HL-60/S4 treated with phorbol 12-myristate 13-acetate at 8.2 ng/mL for 4 days and 3 days (cell line): ENCODE data around the gene ZC3H18.

Experiments used
- in situ Hi-C: fragments of 300-500 bp; cut with MboI; formaldehyde crosslinking; loops from 2 replicates; pipeline ENCODE4 v1.15.0; 2022; ENCODE audit warnings: low sequenced_read_pairs

The ZC3H18 gene

GRCh38 chr16:88636488-88637265 is 66.5 kb downstream of the ZC3H18 start:
- in situ Hi-C loops, result no loop called here

DNA sequence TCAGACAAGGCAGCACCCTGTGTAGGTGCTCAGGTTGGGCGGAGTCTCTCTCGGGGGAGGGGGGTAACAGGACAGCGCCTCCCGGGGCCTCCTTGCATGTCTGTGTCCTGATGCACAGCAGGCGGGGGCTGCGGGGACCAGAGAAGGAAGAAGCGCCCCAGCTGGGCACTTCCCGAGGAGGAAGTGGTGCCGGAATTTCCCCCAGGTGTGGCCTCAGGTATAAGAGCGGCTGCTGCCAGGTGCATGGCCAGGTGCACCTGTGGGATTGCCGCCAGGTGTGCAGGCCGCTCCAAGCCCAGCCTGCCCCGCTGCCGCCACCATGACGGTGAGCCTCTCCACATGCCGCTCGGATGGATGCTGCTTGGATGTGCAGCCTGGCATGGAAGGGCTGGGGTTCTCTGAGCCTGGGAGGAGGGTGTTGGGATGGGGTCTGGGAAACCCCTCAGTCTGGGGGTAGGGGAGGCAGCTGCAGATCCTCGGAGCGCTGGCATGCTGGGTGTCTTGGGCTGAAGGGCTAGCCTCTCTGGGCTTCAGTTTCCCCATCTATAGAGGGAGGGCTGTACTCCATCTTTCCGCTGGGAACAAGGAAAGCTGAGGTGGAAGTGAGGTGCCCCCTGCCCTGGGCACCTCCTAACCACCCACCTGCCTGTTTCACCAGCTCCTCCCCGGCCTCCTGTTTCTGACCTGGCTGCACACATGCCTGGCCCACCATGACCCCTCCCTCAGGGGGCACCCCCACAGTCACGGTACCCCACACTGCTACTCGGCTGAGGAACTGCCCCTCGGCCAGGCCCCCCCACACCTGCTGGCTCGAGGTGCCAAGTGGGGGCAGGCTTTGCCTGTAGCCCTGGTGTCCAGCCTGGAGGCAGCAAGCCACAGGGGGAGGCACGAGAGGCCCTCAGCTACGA is 68.4 kb downstream of the ZC3H18 start, which contains the start of gene IL17C:
Gene IL17C (plus strand): TSS at position 250 of the 908 bp plus-strand sequence. CDS start 70 bp downstream, at position 320.
- in situ Hi-C loops, result no loop called here

- in situ Hi-C loops, result no loop called here
Measured at GRCh38 chr16:88639231-88640038, 69.2 kb downstream of the ZC3H18 start.

GRCh38 chr16:88640039-88640495 is 69.9 kb downstream of the ZC3H18 start:
- in situ Hi-C loops, result no loop called here

GRCh38 chr16:88640498-88641247 is 70.5 kb downstream of the ZC3H18 start:
- in situ Hi-C loops, result no loop called here

GRCh38 chr16:88642881-88643643 is 72.9 kb downstream of the ZC3H18 start:
- in situ Hi-C loops, result no loop called here

DNA sequence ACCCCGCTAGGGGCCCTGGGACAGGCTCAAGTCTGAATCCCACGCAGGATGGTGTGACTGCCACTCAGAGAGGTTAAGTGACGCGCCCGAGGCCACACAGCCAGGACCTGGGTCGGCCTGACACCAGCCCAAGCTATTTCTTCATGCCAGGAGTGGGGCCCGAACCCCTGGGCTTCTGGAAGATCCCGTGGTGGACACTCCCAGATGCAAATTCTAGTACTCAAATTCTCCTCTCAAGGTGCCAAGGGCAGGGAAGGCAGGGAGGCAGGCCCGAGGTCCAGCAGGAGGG is 73.4 kb downstream of the ZC3H18 start:
- in situ Hi-C loops, result no loop called here

- in situ Hi-C loops, result no loop called here
Measured at GRCh38 chr16:88645455-88645854, 75.3 kb downstream of the ZC3H18 start.

GRCh38 chr16:88645941-88646340 is 75.7 kb downstream of the ZC3H18 start:
- in situ Hi-C loops, result no loop called here

DNA sequence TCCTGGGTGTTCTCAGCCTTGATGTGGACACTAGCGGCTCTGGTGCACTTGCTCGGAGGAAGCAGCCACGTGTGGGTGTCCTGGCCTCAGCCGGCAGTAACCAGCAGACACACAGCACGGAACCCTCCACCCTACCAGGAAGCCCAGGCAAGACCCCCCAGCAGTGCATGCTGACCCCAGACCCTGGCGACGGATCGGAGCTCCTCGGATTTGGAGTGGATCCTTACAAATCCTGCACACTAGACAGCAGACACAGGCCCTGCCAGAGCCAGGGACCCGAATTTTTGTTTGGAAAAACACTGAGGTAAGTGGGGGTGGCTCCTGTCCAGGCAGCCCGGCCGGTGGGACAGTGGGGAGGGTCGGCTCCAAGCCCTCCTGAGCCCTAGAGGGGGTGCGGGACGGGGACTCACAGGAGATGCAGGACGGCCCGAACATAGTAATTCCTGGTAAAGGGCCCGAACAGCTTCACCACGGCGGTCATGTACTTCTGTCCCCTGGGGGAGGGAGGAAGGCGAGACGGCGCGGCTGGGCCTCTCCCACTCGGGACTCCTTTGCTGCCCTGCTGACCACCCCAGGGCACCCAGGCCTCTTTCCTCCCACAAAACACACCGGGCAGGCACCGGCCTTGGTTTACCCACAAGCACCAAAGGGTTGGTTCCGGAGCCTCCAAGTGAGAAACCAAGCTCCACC is 76.3 kb downstream of the ZC3H18 start:
- in situ Hi-C loops, result no loop called here

DNA sequence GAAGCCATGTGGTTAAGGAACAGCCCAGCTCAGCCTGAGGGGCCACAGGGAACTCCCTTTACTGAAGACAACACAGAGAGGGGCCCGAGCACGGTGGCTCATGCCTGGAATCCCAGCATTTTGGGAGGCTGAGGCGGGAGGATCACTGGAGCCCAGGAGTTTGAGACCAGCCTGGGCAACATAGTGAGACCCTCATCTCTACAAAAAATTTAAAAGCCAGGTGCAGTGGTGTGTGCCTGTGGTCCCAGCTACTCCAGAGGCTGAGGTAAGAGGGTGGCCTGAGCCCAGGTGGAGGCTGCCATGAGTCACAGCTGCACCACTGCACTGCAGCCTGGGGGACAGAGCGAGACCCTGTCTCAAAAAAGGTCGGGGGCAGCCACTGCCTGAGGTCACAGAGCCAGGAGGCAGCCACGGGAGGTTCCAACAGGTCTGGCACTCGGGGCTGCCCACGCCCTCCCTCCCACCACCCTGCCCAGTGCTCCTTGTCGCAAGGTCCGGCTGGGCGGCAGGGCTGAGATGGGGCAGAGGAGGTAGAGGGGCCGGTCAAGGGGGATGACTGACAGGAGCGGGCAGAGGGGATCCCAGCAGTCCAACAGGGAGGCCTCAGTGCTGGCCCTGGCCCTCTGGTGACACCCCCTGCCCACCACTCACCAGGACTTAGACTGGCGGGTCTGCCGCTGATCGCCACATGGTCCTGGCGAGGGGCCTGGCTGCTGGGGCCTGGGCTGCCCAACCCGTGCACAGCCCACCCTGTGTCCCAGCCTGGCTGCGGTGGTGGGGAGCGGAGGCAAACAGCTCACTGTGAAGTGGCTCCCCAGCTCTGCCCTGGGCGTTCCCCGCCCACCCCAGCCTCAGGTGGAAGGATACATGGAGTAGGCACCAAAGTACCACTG is 77.2 kb downstream of the ZC3H18 start:
- in situ Hi-C loops, result no loop called here

DNA sequence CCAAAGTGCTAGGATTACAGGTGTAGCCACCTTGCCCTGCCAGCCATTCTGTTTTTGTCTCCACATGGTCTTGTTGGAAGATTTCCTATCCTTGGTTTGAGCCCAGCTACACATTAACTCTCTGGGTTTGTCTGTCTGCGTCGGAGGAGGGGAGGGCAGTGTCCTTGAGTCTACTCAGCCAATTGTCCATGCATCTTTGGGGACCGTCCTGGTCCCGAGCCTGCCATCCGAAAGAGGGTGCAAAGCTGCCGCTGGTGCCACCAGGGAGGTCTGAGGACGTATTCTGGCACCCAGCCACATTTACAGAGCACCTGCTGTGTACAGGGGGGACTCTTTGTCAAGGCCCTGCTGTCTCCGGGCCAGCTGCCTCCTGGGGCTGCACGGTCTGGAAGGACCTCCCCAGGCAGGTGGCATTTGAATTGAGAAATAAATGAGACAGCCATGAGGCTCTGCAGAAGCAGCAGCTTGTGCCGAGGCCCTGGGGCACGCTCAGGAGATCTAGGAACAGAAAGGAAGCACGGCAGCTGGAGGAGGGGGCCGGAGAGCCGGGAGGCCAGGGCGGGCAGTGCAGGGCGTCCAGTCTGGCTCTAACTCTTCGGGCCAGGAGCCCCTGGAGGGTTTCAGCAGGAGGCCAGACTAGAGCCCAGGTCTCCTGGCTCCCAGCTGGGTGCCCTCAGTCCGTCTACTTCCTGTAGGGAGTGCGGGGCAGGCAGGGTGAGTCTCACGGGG is 79.2 kb downstream of the ZC3H18 start:
- in situ Hi-C loops, result no loop called here

DNA sequence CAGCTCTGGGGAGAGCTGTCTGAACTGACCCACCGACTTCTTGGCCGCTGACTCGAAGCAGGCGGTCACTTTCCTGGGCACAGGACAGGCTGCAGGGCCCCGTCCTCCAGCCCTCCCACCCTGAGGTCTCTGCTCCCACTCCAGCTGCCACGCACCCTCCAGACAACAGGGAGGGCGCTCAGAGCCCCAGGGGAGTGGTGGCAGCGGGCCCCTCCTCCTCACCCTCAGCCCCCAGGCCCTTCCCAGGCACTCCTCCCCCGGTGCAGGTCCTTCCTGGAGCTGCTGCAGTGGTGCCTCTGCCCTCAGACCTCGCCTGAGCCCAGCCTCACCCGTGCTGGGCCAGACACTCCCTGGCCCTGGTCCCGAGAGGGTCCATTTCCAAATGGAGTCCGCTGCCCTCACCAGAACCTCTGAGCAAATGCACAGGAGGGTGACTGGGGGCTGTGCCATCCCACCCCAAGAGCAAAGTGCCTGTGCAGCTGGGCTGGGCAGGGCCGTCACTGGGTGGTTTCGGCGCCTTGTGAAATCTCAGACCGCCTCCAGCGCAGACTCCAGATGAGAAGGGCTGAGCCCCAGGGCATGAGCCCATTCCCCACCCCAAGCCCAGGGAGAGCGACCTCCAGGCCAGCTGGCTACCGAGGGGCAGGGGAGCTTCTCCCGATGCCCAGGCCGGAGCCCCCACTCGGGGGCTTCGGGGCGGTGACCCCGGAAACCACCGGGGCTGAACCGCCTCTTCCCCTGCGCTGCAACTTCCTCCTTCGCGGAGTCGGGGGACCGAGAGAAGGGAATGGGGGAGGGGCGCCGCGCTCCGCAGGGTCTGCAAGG is 79.9 kb downstream of the ZC3H18 start:
- in situ Hi-C loops, result no loop called here

GRCh38 chr16:88650749-88651275 is 80.6 kb downstream of the ZC3H18 start, which contains the start of gene CYBA:
Gene CYBA, minus strand, starts transcription at chr16:88651053. Its CDS starts 40 bp downstream, at chr16:88651013.
- in situ Hi-C loops, result no loop called here

- in situ Hi-C loops, result no loop called here
Measured at GRCh38 chr16:88651276-88651988, 81.2 kb downstream of the ZC3H18 start.
